Eye (tissue), 1 donor: ENCODE measurements around the gene AQP5.
A peak's percentile ranks its signal among the peaks of the same experiment; 100 is the strongest.

Experiments used
- DNase-seq: peaks from one replicate; pipeline ENCODE4 v3.0.0-alpha.2; 2015

Gene AQP5

DNA sequence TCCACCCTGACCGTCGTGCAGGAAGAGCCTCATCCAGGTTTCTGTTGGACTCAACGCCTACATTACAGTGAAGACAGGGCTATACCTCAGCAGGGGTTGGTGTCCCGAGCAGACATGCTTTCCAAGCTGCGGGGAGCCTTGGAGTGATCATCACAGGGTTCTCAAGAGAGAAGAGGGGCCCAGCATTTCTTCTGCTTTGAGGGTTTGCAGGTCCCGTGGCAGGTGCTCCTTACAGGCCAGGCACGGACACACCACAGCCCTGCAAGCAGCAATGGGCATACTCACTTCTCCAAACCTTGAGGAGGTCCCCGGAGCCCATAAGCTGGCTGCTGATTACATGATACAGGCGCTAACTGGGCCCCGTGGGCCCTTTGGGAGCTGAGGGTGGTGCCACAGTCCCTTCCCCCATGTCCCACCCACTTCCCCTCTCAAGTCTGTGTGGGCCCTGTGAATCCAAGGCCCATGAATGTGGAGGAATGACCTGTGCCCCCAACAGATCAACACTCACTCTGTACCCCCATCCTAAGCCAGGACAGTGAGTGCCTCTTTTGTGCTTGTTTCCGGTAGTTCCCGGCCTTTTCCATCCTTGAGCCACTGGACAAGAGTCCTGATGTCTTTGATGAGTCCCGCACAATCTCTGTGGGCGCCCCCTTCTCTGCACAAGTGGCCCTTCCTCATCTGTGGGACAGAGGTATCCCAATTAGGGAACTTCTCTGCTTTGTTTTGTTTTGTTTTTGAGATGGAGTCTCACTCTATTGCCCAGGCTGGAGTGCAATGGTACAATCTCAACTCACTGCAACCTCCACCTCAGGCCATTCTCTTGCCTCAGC is 10.0 kb upstream of the AQP5 start:
- no peak for DNase-seq

DNA sequence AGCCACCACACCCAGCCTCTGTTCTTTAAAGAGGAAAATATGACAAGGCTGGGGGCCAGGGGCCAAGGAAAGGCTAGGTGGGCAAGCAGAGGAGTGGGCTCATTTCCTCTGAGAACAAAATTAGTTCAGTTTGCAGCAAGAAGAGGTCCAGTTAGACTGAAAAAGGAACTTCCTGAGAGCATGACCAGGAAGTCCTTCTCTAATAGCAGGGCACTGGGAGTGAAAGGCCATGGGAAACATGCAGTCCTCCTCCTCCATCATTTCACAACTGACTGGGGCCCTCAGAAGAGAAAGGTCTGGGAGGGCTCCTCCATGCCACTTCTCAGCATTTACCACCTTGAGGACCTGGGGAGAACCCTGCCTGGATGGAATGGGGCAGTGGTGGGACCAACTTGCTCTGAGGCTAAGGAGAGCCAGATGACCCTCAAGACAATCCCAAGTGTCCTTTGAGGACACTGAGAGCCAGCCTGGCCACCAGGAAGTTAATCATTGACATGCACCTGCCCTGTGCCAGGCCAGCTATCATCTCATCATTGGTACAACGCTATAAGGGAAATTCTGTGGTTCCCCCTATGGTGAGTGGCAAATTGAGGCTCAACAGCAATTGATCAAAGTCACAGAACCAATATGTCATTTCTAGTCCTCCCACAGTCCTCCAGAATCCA is 9.1 kb upstream of the AQP5 start:
- no peak for DNase-seq

DNA sequence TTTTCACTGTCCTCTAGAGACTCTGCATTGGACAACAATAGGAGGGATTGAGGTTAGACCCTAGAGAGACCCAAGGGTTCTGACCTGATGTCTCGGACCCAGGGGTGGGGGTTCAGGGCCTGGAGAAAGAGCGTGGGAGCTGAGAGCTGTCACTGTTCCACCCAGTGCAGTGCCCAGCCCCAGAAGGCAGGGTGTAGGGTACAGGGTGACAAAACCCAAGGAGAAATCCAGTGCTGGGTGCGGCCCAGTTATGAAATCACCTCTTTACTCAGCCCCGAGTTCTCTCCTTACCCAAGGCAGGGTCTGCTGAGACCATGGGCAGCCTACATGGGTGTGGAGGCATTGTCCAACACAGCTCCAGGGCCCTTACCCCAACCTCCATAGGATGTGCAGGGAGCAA is 8.5 kb upstream of the AQP5 start:
- no peak for DNase-seq

DNA sequence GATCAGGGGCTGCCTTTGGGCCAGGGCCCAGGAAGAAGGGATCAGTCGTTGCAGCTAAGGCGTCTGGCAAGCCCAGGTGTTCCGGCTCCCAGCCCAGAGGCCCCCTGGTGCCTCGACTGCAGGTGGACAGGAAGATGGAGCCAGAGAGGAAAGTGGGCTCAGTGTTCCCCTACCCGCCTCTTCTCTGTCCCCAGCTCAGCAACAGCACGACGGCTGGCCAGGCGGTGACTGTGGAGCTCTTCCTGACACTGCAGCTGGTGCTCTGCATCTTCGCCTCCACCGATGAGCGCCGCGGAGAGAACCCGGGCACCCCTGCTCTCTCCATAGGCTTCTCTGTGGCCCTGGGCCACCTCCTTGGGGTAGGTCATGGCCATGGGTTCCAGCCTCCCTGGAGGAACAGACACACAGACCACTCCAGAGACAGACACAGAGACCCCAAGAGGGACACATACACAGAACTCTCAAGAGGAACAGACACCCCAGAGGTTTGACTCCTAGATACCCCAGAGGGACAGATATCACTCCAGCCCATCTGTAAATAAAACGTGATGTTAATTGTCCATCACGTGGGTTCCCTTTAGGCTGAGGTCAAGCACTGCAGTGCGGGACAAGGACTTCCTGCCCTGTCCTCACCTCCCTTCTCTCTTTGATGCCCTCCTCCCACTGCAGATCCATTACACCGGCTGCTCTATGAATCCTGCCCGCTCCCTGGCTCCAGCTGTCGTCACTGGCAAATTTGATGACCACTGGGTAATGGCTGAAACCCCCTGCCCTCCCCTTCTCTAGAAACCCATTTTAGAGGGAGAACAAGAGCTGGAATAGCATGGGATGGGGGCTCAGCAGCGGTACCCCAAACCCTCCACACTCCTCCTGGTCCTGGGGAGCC is 7.5 kb upstream of the AQP5 start:
- DNase-seq: no peak

DNA sequence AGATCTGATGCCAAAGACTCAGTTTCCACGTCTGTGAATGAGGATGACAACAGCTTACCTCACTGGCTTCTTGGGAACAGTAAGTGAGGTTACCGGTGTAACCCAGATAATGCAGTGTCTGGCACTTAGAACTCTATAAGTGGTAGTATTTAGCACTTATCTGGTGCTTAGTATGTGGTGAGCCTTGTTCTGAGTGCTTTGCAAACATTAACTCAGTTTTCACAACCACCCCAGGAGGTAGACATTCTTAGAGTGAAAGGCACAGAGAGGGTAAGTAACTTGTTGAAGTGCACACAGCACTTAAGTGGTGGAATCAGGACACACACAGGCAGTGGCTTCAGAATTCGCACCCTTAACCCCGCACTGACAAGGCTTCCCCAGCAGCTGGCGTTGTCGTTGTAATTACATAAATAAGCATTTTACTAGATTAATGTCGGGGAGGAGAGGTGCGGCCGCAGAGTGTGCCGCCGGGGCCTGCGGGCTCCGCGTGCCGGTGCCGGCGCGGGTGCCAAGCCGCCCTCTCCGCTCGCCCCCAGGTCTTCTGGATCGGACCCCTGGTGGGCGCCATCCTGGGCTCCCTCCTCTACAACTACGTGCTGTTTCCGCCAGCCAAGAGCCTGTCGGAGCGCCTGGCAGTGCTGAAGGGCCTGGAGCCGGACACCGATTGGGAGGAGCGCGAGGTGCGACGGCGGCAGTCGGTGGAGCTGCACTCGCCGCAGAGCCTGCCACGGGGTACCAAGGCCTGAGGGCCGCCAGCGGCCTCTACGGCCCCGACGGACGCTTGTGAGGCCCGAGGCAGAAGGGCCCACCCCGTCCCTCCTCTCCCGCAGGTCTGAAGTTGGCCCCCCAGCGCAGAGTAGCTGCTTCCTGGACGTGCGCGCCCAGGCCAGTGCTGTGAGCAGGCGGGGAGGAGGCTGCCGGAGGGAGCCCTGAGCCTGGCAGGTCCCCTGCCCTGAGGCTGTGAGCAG is 6.5 kb upstream of the AQP5 start:
- DNase-seq: no peak

DNA sequence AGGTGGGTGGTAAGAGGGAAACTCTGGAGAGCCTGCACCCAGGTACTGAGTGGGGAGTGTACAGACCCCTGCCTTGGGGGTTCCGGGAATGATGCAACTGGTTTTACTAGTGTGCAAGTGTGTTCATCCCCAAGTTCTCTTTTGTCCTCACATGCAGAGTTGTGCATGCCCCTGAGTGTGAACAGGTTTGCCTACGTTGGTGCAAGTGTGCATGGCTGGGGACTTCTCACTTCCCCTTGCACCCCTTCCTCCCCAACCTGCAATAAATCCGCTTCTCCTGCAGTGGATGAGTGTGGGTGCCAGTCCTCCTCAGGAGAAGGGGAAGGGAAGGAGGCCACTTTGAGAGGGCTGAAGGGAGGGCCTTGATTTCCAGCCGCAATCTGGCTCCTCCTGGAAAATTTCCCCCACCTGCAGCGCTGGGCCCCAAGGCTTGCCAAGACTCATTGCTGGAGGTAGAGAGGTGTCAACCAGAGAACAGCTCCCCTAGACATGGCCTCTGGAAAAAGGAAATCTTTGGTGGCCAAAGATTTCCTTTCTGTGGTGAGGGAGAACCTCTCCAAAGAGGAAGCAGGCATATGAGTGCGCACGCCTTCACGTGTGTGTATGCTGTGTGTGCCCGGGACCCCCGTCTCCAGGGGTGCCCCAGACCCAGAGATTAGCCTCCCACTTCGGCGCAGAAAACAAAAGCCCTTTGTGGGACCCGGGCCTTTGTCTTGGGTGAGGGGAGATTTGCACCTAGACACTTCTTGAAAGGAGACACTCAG is 5.6 kb upstream of the AQP5 start:
- no peak for DNase-seq

DNA sequence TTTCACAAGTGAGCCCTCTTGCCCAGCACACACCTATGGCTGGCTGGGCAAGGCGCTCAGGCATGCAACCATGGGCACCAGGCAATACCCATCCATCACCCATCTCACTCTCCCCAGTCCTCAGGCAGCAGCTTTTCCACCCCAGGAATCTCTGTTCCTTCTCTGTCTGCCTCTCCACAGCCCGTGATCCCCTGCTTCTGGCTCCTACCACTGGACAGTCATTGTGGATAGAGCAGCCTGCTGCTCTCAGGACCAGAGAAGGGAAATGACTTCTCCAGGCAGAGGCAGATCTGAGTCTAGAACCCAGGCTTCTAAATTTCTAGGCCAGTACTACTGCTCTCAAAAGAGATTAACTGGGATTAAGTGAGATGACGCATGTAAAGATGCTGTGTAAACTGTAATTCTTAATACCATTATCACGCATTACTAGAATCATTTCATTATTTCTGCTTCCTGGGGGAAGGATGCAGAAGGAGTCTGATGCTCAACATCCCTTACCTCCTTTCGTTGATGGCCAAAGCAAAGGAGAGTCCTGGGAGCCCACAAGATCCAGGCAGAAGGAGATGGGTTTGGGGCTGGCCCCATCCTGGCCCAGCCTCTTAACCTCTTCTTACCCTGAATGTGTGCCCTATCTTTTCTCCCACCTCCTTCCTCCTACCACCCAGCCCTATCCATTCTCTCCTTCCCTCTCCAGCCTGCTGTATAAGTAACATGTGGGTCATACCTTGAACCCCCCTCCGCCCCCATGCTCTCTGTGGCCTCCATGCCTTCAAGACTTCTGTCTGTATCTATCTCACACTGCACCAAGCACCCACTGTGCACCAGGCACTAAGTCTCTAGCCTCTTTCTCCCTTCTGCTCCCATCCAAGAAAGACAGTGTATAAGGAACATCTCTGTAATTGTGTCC is 4.8 kb upstream of the AQP5 start:
- no peak for DNase-seq

DNA sequence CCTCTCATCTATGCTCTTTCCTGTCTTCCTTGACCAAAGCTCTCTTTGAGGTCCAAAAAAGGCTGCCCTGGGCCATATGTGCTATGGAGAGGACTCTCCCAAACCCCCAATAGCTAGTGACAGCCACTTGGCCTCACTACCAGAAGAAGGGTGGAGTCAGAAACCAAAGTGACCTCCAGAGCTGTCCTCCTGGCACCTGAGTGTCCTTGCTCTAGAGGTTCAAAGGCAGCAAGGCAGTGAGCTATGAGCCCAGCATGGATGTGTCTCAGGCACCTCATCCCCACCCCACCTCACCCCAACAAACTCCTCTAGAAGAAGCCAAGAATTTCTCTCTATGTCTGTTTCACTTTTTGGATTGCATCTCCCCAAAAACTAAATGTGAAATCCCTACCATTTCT is 4.1 kb upstream of the AQP5 start:
- DNase-seq: no peak

DNA sequence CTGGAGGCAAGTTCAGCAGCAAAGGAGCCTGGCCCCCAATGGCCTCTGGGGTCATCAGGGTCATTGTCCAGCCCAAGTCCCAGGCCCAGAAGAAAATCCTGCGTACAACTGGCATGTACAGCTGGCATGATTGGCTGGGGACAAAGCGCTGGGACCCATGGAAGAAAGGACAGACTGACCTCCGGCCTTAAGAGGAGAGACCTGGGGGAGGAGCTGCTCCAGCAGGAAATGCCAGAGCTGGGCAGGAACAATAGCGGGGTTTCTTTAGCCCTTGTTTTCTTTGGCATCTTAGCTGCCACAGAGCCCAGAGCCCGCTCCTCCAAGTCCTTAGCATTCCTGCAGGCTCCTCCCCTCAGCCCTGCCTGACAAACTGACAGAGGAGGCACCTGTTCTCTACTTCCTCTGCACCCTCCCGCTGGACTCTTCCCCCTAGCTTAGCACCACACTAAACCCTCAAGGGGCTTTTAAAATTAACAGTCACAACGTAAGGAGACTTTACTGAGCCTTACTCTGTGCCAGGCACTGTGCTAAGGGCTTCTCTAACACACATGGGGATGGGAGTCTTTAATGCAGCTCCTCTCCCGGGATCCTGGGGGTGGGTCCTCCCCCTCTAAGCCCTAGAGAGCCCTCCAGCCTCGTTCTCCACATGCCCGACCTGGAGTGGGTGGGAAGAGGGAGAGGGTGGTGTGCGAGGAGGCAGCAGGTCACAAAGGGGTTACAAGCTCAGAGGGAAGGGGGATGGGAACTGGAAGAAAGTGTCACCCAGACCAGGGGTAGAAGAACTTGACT is 1.8 kb upstream of the AQP5 start:
- peak; percentile 64 for DNase-seq

DNA sequence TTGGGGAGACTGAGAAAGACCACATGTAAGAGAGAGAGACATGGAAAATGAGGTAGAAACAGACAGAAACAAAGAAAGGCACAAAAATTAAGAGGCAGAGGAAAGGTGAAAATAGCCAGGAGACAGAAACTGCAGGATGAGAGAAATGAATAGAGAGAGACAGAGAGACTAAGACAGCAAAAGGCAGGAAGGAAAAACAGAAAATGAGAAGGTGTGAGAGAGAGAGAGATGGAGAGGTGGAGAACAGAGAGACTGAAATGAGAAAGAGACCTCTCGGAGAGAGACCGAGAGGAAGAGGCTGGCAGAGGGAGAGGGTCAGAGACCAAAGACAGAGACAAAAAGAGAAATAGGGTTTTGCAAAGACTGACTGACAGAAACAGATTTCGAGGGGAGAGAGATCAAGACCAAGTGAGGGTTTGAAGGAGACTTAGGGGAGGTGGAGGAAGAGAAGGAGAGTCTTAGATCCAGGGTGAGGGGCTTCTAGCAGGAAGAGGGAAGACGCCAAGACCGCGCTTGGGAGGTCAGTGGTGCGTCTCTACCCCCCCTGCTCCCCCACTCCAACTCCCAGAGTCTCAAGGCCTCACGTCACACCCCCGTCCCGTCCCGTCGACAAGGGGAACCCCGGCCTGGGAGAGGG is 1.1 kb upstream of the AQP5 start:
- DNase-seq: no peak

DNA sequence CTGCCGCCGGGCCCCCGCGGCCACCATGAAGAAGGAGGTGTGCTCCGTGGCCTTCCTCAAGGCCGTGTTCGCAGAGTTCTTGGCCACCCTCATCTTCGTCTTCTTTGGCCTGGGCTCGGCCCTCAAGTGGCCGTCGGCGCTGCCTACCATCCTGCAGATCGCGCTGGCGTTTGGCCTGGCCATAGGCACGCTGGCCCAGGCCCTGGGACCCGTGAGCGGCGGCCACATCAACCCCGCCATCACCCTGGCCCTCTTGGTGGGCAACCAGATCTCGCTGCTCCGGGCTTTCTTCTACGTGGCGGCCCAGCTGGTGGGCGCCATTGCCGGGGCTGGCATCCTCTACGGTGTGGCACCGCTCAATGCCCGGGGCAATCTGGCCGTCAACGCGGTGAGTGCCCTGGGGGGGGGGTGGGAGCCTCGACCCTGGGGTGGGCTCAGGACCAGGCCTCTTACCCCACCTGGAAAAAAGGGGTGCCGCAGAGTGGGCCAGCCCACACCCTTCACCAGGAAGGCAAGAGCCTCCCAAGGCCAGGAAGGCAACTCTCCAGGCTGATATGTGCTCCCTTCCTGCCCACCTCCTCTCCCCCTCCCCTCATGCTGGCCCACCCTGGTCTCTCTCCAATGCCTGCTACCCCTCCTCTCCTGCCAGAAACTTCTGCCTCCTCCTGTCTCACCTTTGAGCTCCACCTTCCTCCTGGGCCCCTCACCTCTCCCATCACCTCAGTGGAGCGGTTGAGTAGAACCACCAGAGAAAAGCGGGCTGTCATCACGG is 507 bp downstream of the AQP5 start:
- no peak for DNase-seq

DNA sequence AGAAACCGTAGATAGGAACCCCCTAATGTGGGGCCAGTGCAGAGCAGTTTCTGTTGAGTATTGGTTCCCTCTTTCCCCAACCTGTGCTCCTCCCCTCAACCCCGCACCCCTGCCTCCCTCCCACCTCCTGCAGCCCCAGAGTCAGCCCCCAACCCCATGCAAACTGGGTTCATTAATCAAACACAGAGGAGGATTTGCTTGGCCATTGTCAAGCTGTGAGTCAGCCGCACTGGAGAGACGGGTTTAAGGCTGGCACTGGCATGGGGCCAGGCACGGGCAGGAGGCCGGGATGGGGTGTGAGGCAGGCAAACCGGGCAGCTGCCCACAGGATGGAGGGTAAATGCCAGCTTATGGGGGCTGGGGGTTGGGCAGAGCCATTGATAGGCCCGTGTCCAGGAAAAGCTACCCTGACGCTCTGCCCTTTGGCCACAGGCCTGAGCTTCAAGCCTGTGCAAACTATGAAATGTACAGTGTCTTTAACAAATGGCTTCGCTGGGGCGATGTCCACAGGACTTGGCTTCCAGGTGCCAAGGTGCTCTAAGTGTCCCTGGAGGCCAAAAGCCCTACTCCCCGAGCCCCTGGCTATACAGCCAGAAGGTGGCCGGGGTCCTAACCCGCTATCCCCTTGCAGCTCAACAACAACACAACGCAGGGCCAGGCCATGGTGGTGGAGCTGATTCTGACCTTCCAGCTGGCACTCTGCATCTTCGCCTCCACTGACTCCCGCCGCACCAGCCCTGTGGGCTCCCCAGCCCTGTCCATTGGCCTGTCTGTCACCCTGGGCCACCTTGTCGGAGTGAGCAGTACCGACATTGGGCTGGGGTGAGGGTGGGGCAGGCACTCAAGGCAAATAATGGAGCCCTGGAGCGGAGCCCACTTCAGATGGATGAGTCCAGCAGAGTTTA is 1.4 kb downstream of the AQP5 start:
- no peak for DNase-seq

DNA sequence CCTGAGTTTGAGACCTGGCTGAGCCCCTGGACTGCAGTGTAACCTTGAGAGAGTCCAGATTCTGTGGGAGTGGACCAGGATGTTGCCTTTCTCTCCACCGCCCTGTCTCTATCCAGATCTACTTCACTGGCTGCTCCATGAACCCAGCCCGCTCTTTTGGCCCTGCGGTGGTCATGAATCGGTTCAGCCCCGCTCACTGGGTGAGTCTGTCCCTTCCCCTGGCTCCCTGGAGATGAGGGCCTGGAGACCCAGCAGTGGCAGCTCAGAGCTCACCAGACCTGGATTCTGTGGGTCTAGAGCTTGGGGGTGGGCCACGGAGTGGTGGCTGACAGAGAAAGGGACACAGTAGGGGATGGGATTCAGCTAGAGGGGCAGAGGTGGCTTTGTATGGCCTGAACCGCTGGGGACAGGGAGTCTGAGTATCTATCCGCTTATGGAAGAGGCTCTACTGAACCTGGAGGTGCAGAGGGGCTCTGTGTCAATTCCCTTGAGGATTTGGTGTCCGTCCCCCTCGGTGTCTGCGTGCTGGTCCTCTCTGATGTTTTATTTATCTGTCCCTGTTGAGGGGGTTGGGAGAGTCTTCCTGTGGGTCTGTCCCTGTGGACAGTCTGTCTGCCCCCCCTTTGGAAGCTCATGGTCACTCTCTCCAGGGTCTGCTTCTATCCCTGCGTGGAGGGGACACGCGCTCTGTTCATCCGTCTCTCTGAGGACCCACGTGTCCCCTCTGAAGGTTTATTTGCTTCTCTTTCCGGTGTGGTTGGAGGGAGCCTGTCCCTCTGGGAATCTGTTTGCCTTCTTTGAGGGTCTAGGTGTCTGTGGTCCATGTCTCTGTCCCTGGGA is 2.5 kb downstream of the AQP5 start:
- no peak for DNase-seq

DNA sequence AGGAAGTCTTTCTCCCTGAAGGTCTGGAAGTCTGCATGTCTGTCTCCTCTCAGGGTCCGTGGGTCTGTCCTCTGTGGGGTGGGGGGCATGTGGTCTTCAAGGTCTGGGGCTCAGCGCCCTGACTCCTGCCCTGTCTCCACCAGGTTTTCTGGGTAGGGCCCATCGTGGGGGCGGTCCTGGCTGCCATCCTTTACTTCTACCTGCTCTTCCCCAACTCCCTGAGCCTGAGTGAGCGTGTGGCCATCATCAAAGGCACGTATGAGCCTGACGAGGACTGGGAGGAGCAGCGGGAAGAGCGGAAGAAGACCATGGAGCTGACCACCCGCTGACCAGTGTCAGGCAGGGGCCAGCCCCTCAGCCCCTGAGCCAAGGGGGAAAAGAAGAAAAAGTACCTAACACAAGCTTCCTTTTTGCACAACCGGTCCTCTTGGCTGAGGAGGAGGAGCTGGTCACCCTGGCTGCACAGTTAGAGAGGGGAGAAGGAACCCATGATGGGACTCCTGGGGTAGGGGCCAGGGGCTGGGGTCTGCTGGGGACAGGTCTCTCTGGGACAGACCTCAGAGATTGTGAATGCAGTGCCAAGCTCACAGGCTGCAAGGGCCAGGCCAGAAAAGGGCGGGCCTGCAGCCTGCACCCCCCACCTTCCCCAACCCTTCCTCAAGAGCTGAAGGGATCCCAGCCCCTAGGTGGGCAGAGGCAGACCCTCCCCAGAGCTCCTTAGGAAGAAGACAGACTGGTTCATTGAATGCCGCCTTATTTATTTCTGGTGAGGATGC is 3.4 kb downstream of the AQP5 start:
- DNase-seq: no peak

DNA sequence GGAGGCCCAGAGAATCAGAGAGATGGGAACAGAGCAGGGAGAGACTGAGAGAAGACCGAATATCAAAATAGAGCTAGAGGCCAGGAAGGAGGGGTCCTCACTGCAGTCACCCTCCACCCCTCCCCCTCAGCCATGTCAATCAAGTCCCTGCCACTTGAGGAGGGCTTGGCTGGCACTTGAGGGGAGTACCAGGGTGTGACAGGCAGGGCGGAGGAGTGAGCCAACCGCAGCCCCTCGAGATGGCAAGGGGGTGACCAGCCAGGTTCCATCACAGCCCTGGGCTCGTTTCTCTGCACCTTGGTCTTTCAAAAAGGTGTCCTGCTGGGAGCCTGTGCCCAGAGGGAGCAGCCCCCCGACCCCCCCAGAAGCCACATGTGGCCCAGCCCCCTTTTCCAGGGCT is 4.2 kb downstream of the AQP5 start:
- DNase-seq: no peak
